NCI-H446 (cell line): ENCODE results near the gene ANKMY2.
"Not testable (repeated sequence)": the region's sequence is repeated elsewhere in the genome, so short reads cannot be mapped to it uniquely, and the experiment has no call there.

Experiments used
- DNase-seq, 2 experiments: peaks; one replicate each; lab custom pipeline; 2025; lab: John Stamatoyannopoulos, UW

Gene ANKMY2

GRCh38 chr7:16626388-16626787 lies 19.2 kb downstream of the ANKMY2 start:
- DNase-seq: no peak

GRCh38 chr7:16619979-16620408 lies 25.6 kb downstream of the ANKMY2 start:
- no peak for DNase-seq

GRCh38 chr7:16616542-16616941 lies 29.0 kb downstream of the ANKMY2 start:
- no peak for DNase-seq

GRCh38 chr7:16616122-16616521 lies 29.4 kb downstream of the ANKMY2 start:
- DNase-seq: no peak

- DNase-seq: no peak
These were observed 30.3 kb downstream of the ANKMY2 start for GRCh38 chr7:16615228-16615627.

- DNase-seq: no peak
These were observed 33.8 kb downstream of the ANKMY2 start for GRCh38 chr7:16611711-16612110.

- DNase-seq: no peak
These were observed 35.6 kb downstream of the ANKMY2 start for GRCh38 chr7:16609842-16610450.

GRCh38 chr7:16606704-16607103 lies 38.9 kb downstream of the ANKMY2 start:
- DNase-seq: no peak

- no peak for DNase-seq
These were observed 41.5 kb downstream of the ANKMY2 start for GRCh38 chr7:16604054-16604453.

- no peak for DNase-seq
These were observed 41.9 kb downstream of the ANKMY2 start for GRCh38 chr7:16603633-16604032.

- no peak for DNase-seq
These were observed 45.7 kb downstream of the ANKMY2 start for GRCh38 chr7:16599860-16600259.

GRCh38 chr7:16598015-16598414 lies 47.5 kb downstream of the ANKMY2 start:
- DNase-seq: no peak

GRCh38 chr7:16595596-16595995 lies 50.0 kb downstream of the ANKMY2 start:
- DNase-seq: not testable (repeated sequence)

GRCh38 chr7:16594676-16595075 lies 50.9 kb downstream of the ANKMY2 start:
- DNase-seq: no peak

- no peak for DNase-seq
These were observed 51.5 kb downstream of the ANKMY2 start for GRCh38 chr7:16594061-16594460.

GRCh38 chr7:16592395-16592794 lies 53.2 kb downstream of the ANKMY2 start:
- no peak for DNase-seq

GRCh38 chr7:16590424-16590823 lies 55.1 kb downstream of the ANKMY2 start:
- no peak for DNase-seq

- DNase-seq: no peak
These were observed 55.7 kb downstream of the ANKMY2 start for GRCh38 chr7:16589881-16590280.

- peak; percentile 28 to 80 for DNase-seq
These were observed 57.8 kb downstream of the ANKMY2 start for GRCh38 chr7:16587790-16588189.

GRCh38 chr7:16587129-16587528 lies 58.4 kb downstream of the ANKMY2 start:
- DNase-seq: no peak

- DNase-seq: no peak
These were observed 59.3 kb downstream of the ANKMY2 start for GRCh38 chr7:16586081-16586874.

- DNase-seq: no peak
These were observed 60.0 kb downstream of the ANKMY2 start for GRCh38 chr7:16585540-16585939.

- DNase-seq: no peak
These were observed 61.7 kb downstream of the ANKMY2 start for GRCh38 chr7:16583834-16584233.

- no peak for DNase-seq
These were observed 64.3 kb downstream of the ANKMY2 start for GRCh38 chr7:16581286-16581685.
